Spleen (tissue), 7 donors: ENCODE measurements around the gene STRADA.

Source experiments
- CTCF ChIP-seq, 11 experiments: fragments of 200-600 bp in 7 of 11; fragments of 450-650 bp in 4 of 11; sonication (generic) in 4 of 11; IDR thresholded peaks in 8 of 11; conservative IDR thresholded peaks in 3 of 11; 1 replicate in 7 of 11; 2 replicates in 4 of 11; pipeline versions ENCODE4 v1.4.0 to v1.8.0; 2016 to 2021; ENCODE audit warnings: antibody characterized with exemption in 11 of 11, inconsistent platforms in 4 of 11, mild to moderate bottlenecking in 1 of 11
- POLR2A ChIP-seq, 3 donors: fragments of 450-650 bp; IDR thresholded peaks; one replicate each; pipeline ENCODE4 v1.5.1; 2017; ENCODE audit warnings: antibody characterized with exemption in 3 of 3, mild to moderate bottlenecking in 1 of 3
- POLR2AphosphoS5 ChIP-seq, 3 donors: sonication (generic); formaldehyde crosslinking; IDR thresholded peaks; one replicate each; pipeline ENCODE4 v1.5.1; 2017; ENCODE audit warnings: antibody characterized with exemption in 3 of 3
- donor health status: DM: no; HTN: no; CAD: no; lungs with moderate emphysema.
- donor health status: DM: no; HTN: no; CAD: no.
- donor health status: DM: no; HTN: no; CAD: no.

GRCh38 chr17:63753215-63753614, 11.6 kb upstream of the STRADA start:
- TF ChIP-seq CTCF (IDR thresholded peaks at IDR 0.05 in 8 of 11, conservative IDR thresholded peaks at IDR 0.05 in 3 of 11) (no peak), POLR2A (IDR thresholded peaks at IDR 0.05) (no peak), POLR2AphosphoS5 (IDR thresholded peaks at IDR 0.05) (no peak)
